Measurements from ENCODE around the gene ZDHHC3. TPM values are rescaled to one million over a fixed set of nuclear protein-coding genes. Genes with fewer than 3 reads are reported as not detected.

ZDHHC3 gene
- total RNA-seq, 1 experiment from 2014 or later: 58.0 TPM

Other genes with a start within 250 kb of the ZDHHC3 start
- 8.8 to 9.0 TPM (median 8.8 TPM) in 3 replicates for gene ZNF501, start 246.5 kb downstream of the ZDHHC3 start, total RNA-seq (2021)
- gene KIAA1143, start 214.6 kb downstream of the ZDHHC3 start, total RNA-seq (2021): 41.9 to 55.6 TPM (median 45.4 TPM) in 3 replicates
- 18.4 to 23.7 TPM (median 21.1 TPM) in 3 replicates for gene KIF15, start 214.4 kb downstream of the ZDHHC3 start, total RNA-seq (2021)
- 15.0 to 20.1 TPM (median 16.6 TPM) in 3 replicates for gene TMEM42, start 114.3 kb downstream of the ZDHHC3 start, total RNA-seq (2021)
- gene TGM4, start 101.6 kb downstream of the ZDHHC3 start, total RNA-seq (2021): not detected in 3 replicates
- 85.7 to 96.4 TPM (median 93.0 TPM) in 3 replicates for gene EXOSC7, start 70 bp upstream of the ZDHHC3 start, total RNA-seq (2021)
- 0.57 to 0.92 TPM (median 0.81 TPM) in 3 replicates for gene CLEC3B, start 50.1 kb upstream of the ZDHHC3 start, total RNA-seq (2021)
- 13.4 to 14.6 TPM (median 13.5 TPM) in 3 replicates for gene CDCP1, start 170.2 kb upstream of the ZDHHC3 start, total RNA-seq (2021)